Subcutaneous adipose tissue (tissue), 4 donors: ENCODE data around the gene DLG2. TPM values are rescaled to one million over a fixed set of nuclear protein-coding genes. Genes with fewer than 3 reads are reported as not detected.

Experiments
- CTCF ChIP-seq: fragments of 450-650 bp; IDR thresholded peaks from one replicate; pipeline ENCODE4 v1.5.1; 2016; ENCODE audit warnings: low read depth, mild to moderate bottlenecking, control low read depth, antibody characterized with exemption, moderate library complexity
- total RNA-seq, 4 donors: library from RNA; depleted of rRNA; stranded (reverse); fragments of >200 nt; gene quantifications; one replicate each; pipeline ENCODE4 v1.1.0, GENCODE V29; 2016

DLG2 gene
- total RNA-seq, 4 donors from 2014 or later: 3.6 to 7.0 (median 6.1) TPM

- no peak for TF ChIP-seq CTCF
Measured at GRCh38 chr11:85133636-85134035, 493.5 kb downstream of the DLG2 start.

- no peak for TF ChIP-seq CTCF
Measured at GRCh38 chr11:85132851-85133585, 494.1 kb downstream of the DLG2 start.

- no peak for TF ChIP-seq CTCF
Measured at GRCh38 chr11:85127349-85127748, 499.8 kb downstream of the DLG2 start.

- TF ChIP-seq CTCF: no peak
Measured at GRCh38 chr11:85123752-85124231, 503.4 kb downstream of the DLG2 start.

GRCh38 chr11:85118151-85118550, 509.0 kb downstream of the DLG2 start:
- TF ChIP-seq CTCF: no peak

GRCh38 chr11:85115798-85116197, 511.3 kb downstream of the DLG2 start:
- no peak for TF ChIP-seq CTCF

- TF ChIP-seq CTCF: no peak
Measured at GRCh38 chr11:85114786-85115185, 512.4 kb downstream of the DLG2 start.
